Measurements from ENCODE around the gene HOXB2.

The HOXB2 gene

GRCh38 chr17:48571826-48572417, 27.0 kb upstream of the HOXB2 start:
- Histone ChIP-seq H3K27me3 (replicated peaks; ENCODE audit: control insufficient read depth, insufficient read depth, low read length, poor library complexity, severe bottlenecking) (no peaks in the 10 kb centered on the region), H3K27ac (ENCODE audit: insufficient read depth, low read length, poor library complexity, severe bottlenecking) (no peak overlapping the region), H3K4me1 (ENCODE audit: control insufficient read depth, insufficient read depth, low read length, poor library complexity, severe bottlenecking) (peaks cover 4% of the 10 kb centered on the region), H3K9me3 (ENCODE audit: control insufficient read depth, low read length) (no peaks in the 10 kb centered on the region), H3K4me3 (ENCODE audit: insufficient read depth, low read depth, low read length, poor library complexity, severe bottlenecking) (no peak overlapping the region), H3K36me3 (ENCODE audit: control insufficient read depth, insufficient read depth, low read length) (no peaks in the 10 kb centered on the region)
- DNase-seq: no peak

- Histone ChIP-seq H3K4me1 (ENCODE audit: control insufficient read depth, insufficient read depth, low read length, poor library complexity, severe bottlenecking) (no peaks in the 10 kb centered on the region), H3K27ac (ENCODE audit: insufficient read depth, low read length, poor library complexity, severe bottlenecking) (no peak overlapping the region), H3K4me3 (ENCODE audit: insufficient read depth, low read depth, low read length, poor library complexity, severe bottlenecking) (no peak overlapping the region), H3K36me3 (ENCODE audit: control insufficient read depth, insufficient read depth, low read length) (no peaks in the 10 kb centered on the region), H3K9me3 (ENCODE audit: control insufficient read depth, low read length) (no peaks in the 10 kb centered on the region), H3K27me3 (replicated peaks; ENCODE audit: control insufficient read depth, insufficient read depth, low read length, poor library complexity, severe bottlenecking) (no peaks in the 10 kb centered on the region)
- DNase-seq: no peak
Observed at GRCh38 chr17:48571024-48571818, 26.3 kb upstream of the HOXB2 start.

GRCh38 chr17:48570325-48571023, 25.6 kb upstream of the HOXB2 start:
- no peak for DNase-seq
- Histone ChIP-seq H3K4me1 (ENCODE audit: control insufficient read depth, insufficient read depth, low read length, poor library complexity, severe bottlenecking) (no peaks in the 10 kb centered on the region), H3K27ac (ENCODE audit: insufficient read depth, low read length, poor library complexity, severe bottlenecking) (no peak overlapping the region), H3K36me3 (ENCODE audit: control insufficient read depth, insufficient read depth, low read length) (no peaks in the 10 kb centered on the region), H3K27me3 (replicated peaks; ENCODE audit: control insufficient read depth, insufficient read depth, low read length, poor library complexity, severe bottlenecking) (no peaks in the 10 kb centered on the region), H3K9me3 (ENCODE audit: control insufficient read depth, low read length) (no peaks in the 10 kb centered on the region), H3K4me3 (ENCODE audit: insufficient read depth, low read depth, low read length, poor library complexity, severe bottlenecking) (no peak overlapping the region)

GRCh38 chr17:48569674-48570324, 24.9 kb upstream of the HOXB2 start:
- Histone ChIP-seq H3K27ac (ENCODE audit: insufficient read depth, low read length, poor library complexity, severe bottlenecking) (no peak overlapping the region), H3K4me3 (ENCODE audit: insufficient read depth, low read depth, low read length, poor library complexity, severe bottlenecking) (no peak overlapping the region), H3K36me3 (ENCODE audit: control insufficient read depth, insufficient read depth, low read length) (no peaks in the 10 kb centered on the region), H3K27me3 (replicated peaks; ENCODE audit: control insufficient read depth, insufficient read depth, low read length, poor library complexity, severe bottlenecking) (no peaks in the 10 kb centered on the region), H3K9me3 (ENCODE audit: control insufficient read depth, low read length) (no peaks in the 10 kb centered on the region), H3K4me1 (ENCODE audit: control insufficient read depth, insufficient read depth, low read length, poor library complexity, severe bottlenecking) (no peaks in the 10 kb centered on the region)
- no peak for DNase-seq

- H3K4me1 ChIP-seq (ENCODE audit: control insufficient read depth, insufficient read depth, low read length, poor library complexity, severe bottlenecking): no peaks in the 10 kb centered on the region
- H3K27me3 ChIP-seq (replicated peaks; ENCODE audit: control insufficient read depth, insufficient read depth, low read length, poor library complexity, severe bottlenecking): no peaks in the 10 kb centered on the region
- H3K9me3 ChIP-seq (ENCODE audit: control insufficient read depth, low read length): no peaks in the 10 kb centered on the region
- no peaks in the 10 kb centered on the region for H3K36me3 ChIP-seq (ENCODE audit: control insufficient read depth, insufficient read depth, low read length)
- no peak overlapping the region for H3K27ac ChIP-seq (ENCODE audit: insufficient read depth, low read length, poor library complexity, severe bottlenecking)
- H3K4me3 ChIP-seq (ENCODE audit: insufficient read depth, low read depth, low read length, poor library complexity, severe bottlenecking): no peak overlapping the region
- no peak for DNase-seq
Observed at GRCh38 chr17:48569240-48569582, 24.3 kb upstream of the HOXB2 start.

GRCh38 chr17:48568499-48569239, 23.8 kb upstream of the HOXB2 start:
- Histone ChIP-seq H3K27me3 (replicated peaks; ENCODE audit: control insufficient read depth, insufficient read depth, low read length, poor library complexity, severe bottlenecking) (no peaks in the 10 kb centered on the region), H3K27ac (ENCODE audit: insufficient read depth, low read length, poor library complexity, severe bottlenecking) (no peak overlapping the region)
- no peak for DNase-seq

GRCh38 chr17:48567646-48568354, 22.9 kb upstream of the HOXB2 start:
- no peak overlapping the region for H3K27ac ChIP-seq (ENCODE audit: insufficient read depth, low read length, poor library complexity, severe bottlenecking)
- no peak overlapping the region for H3K4me3 ChIP-seq (ENCODE audit: insufficient read depth, low read depth, low read length, poor library complexity, severe bottlenecking)
- no peaks in the 10 kb centered on the region for H3K27me3 ChIP-seq (replicated peaks; ENCODE audit: control insufficient read depth, insufficient read depth, low read length, poor library complexity, severe bottlenecking)
- DNase-seq: no peak
- H3K9me3 ChIP-seq (ENCODE audit: control insufficient read depth, low read length): no peaks in the 10 kb centered on the region
- H3K4me1 ChIP-seq (ENCODE audit: control insufficient read depth, insufficient read depth, low read length, poor library complexity, severe bottlenecking): no peaks in the 10 kb centered on the region
- no peaks in the 10 kb centered on the region for H3K36me3 ChIP-seq (ENCODE audit: control insufficient read depth, insufficient read depth, low read length)

More at GRCh38 chr17:48568499-48569239, 23.8 kb upstream of the HOXB2 start:
- H3K4me3 ChIP-seq (ENCODE audit: insufficient read depth, low read depth, low read length, poor library complexity, severe bottlenecking): no peak overlapping the region
- H3K9me3 ChIP-seq (ENCODE audit: control insufficient read depth, low read length): no peaks in the 10 kb centered on the region
- no peaks in the 10 kb centered on the region for H3K36me3 ChIP-seq (ENCODE audit: control insufficient read depth, insufficient read depth, low read length)
- no peaks in the 10 kb centered on the region for H3K4me1 ChIP-seq (ENCODE audit: control insufficient read depth, insufficient read depth, low read length, poor library complexity, severe bottlenecking)

GRCh38 chr17:48567209-48567608, 22.3 kb upstream of the HOXB2 start:
- Histone ChIP-seq H3K27ac (ENCODE audit: insufficient read depth, low read length, poor library complexity, severe bottlenecking) (no peak overlapping the region), H3K4me1 (ENCODE audit: control insufficient read depth, insufficient read depth, low read length, poor library complexity, severe bottlenecking) (no peaks in the 10 kb centered on the region), H3K9me3 (ENCODE audit: control insufficient read depth, low read length) (no peaks in the 10 kb centered on the region), H3K4me3 (ENCODE audit: insufficient read depth, low read depth, low read length, poor library complexity, severe bottlenecking) (no peak overlapping the region), H3K27me3 (replicated peaks; ENCODE audit: control insufficient read depth, insufficient read depth, low read length, poor library complexity, severe bottlenecking) (no peaks in the 10 kb centered on the region), H3K36me3 (ENCODE audit: control insufficient read depth, insufficient read depth, low read length) (no peaks in the 10 kb centered on the region)
- no peak for DNase-seq

GRCh38 chr17:48566717-48567116, 21.8 kb upstream of the HOXB2 start:
- no peaks in the 10 kb centered on the region for H3K27me3 ChIP-seq (replicated peaks; ENCODE audit: control insufficient read depth, insufficient read depth, low read length, poor library complexity, severe bottlenecking)
- no peak overlapping the region for H3K27ac ChIP-seq (ENCODE audit: insufficient read depth, low read length, poor library complexity, severe bottlenecking)
- H3K36me3 ChIP-seq (ENCODE audit: control insufficient read depth, insufficient read depth, low read length): no peaks in the 10 kb centered on the region
- H3K9me3 ChIP-seq (ENCODE audit: control insufficient read depth, low read length): no peaks in the 10 kb centered on the region
- H3K4me1 ChIP-seq (ENCODE audit: control insufficient read depth, insufficient read depth, low read length, poor library complexity, severe bottlenecking): no peaks in the 10 kb centered on the region
- H3K4me3 ChIP-seq (ENCODE audit: insufficient read depth, low read depth, low read length, poor library complexity, severe bottlenecking): no peak overlapping the region
- no peak for DNase-seq

All from effector memory CD4-positive, alpha-beta T cell (primary cell).